Raji (cell line): ENCODE results near the gene ATPAF2.

Experiments
- POLR2A ChIP-seq: IDR thresholded peaks from 2 replicates; pipeline ENCODE4 v1.6.1; 2011; ENCODE audit warnings: low read depth, low read length, control low read depth; ENCODE audit not compliant: insufficient read depth

Gene ATPAF2

DNA sequence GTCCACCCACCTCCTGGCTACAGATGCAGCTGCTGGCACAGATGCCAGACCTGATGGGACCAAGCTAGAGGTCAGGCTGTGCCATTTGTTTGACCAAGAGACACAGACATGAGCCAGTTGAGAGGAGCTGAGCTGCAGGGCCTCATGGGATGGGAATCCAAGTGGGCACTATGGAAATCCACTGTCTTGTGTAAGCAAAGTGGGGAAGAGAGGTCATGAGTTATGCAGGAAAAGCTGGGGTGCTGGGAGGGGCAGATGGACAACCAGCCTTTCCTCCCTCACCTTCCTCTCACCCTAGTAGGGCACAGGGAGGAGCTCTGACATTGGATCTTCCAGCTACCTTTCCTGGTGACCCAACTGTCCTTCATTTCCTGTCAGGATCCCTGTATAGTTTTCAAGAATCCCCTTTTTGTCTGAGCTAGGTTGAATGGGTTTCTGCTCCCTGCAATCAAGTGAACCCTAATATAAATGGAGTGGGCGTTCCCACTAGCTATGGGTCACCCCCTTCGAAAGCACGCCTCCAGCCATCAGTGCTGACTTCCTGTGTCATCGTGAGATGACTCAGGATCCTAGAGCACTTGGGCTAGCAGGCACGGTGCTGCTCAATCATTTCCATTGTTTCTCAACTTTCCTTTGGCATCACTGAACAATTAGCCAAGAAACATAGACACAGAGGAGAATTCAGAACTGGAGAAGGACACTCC is 13.6 kb downstream of the ATPAF2 start:
- TF ChIP-seq POLR2A: no peak

DNA sequence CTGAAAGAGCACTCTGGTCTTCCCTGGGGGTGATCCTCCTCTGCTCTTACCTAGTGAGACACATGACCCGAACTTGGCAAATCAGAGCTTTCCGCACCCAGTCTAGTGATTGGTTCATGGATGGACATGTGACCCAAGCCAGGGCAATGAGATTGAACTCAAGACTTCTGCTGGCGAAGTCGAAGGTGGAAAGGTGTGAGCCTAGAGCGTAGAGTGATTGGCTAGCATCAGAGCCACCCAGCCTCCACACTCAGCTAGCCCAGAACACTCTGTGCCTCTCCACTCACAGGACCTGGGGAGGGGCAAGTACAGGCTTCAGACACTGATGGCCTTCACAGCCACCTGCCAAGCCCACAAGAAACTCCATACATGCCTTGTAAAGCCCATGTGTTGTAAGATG is 17.6 kb downstream of the ATPAF2 start:
- TF ChIP-seq POLR2A: no peak

DNA sequence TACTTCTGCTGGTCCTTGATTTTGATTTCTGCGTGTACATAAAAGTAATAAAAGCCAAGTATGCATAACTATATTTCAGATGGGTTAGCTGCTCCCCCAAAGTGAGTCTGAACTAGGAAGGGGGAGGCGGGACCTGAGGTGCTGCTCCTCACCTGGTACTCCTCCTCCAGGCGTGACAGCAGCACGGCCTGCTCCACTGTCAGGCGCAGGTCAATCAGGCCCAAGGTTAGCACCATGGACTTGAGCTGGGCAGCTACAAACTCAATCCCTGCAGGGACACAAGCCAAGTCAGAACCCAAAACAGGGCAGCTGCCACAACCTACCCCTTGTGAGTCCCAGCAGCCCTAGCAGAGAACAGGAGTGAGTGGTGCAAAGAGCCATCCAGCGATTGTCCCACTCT is 18.0 kb downstream of the ATPAF2 start:
- no peak for TF ChIP-seq POLR2A

DNA sequence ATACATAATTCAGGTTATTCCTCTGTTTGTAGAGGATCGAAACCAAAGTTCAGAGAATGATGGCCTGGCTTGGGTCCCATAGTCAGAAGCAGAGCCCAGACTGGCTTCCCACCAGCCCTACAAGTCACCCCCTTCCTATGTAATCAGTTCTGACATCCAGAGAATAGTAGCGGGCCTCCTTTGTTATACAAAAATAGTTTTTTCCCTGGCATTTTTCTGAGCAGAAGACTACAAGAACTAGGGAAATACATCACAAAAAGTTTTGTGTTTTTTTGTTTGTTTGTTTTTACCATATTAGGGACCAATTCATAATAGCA is 19.2 kb downstream of the ATPAF2 start:
- TF ChIP-seq POLR2A: no peak

DNA sequence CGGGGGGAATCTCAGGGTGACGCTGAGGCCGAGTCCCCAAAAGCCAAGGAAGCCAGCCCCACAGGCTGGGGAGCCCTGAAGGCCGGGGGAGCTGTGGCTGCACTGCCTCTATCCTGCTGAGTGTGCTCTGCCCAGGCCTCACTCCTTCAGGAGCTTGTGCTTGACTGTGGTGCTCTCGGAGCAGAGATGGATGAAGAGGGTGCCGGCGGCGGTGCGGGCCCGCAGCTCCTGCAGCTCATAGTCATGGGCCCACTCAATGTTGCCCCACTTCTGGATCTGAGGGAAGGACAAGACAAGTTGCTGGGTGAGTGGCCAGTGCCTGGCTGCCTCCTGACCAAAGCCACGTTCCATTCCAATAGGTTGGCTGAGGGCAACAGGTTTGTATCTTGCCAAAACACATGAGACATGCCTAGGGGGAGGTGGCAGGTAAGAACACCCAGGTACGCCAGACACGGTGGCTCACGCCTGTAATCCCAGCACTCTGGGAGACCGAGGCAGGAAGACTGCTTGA is 20.5 kb downstream of the ATPAF2 start:
- no peak for TF ChIP-seq POLR2A

DNA sequence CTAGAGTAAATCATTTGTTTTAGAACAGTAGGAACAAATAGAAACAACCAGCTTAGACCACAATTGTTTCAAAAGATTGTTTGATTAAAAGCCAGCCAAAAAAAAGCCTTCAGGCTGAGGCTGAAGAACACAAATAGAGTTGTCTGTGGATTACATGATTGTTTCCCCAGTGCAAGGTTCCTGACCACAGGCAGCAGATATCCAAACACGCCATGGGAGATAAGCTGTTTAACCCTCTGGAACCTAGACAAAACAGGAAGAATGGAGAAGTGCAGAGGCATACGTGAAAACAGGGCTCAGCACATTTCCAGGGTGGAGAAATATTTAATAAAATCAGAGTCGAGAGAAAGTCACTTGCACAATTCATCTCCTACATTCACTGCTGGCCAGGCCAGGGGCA is 21.0 kb downstream of the ATPAF2 start:
- no peak for TF ChIP-seq POLR2A

DNA sequence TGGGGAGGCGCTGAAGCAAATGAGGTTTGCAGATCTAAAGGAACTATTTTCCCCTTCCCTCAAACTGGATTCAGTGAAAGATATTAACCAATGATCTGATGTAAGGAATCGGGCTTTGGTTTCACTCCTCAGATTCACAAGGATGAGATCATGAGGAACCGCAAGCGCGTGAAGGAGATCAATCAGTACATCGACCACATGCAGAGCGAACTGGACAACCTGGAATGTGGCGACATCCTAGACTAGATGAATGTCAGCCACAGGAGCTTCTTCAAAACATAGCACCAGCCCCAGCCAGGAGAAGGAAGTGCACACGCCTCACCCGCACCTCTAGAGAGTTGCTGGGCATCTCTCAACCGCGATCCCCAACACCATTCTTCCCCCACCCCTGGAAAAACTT is 22.5 kb downstream of the ATPAF2 start:
- TF ChIP-seq POLR2A: no peak

DNA sequence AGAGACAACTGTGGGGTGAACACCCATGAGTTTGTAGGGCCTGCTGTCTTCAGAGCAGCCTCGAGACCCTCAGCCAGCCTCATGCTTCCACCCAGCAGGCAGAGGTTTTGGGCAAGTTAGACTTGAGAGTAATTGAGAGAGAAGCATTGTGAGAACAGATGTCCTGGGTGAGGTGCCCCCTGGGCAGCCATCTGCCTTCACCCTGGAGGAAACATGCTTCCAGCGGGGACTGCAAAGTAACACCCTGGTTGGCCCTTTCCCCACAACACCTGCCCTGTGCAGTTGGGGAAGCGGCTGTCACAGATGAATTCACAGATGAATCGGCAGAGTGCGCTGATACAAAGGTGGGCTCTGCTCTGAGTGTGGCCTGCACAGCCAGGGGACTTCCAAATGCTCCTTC is 23.4 kb downstream of the ATPAF2 start:
- no peak for TF ChIP-seq POLR2A

DNA sequence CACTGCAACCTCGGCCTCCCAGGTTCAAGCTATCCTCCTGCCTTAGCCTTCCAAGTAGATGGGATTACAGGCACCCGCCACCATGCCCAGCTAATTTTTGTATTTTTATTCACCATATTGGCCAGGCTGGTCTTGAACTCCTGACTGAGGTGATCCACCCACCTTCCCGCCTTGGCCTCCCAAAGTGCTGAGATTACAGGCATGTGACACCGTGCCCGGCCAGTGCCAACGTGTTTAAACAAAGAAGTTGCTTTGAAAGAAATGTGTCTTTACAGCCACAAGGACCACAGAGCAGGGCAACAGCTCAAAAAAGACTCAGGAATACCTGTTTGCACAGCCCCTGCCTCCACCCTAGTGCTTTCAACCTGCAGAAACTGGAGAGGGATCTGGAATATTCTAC is 25.0 kb downstream of the ATPAF2 start:
- no peak for TF ChIP-seq POLR2A

DNA sequence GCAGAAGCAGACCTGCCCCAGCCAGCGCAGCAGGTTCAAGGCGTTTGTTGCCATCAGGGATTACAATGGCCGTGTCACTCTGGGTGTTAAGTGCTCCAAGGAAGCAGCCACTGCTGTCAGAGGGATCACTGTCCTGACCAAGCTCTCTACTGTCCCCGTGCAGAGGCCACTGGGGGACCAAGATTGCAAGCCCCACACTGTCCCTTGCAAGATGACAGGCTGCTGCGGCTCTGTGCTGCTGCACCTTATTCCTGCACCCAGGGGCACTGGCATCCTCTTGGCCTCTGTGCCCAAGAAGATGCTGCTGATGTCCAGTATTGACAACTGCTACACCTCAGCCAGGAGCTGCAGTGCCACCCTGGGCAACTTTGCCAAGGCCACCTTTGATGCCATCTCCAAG is 27.7 kb downstream of the ATPAF2 start:
- no peak for TF ChIP-seq POLR2A

DNA sequence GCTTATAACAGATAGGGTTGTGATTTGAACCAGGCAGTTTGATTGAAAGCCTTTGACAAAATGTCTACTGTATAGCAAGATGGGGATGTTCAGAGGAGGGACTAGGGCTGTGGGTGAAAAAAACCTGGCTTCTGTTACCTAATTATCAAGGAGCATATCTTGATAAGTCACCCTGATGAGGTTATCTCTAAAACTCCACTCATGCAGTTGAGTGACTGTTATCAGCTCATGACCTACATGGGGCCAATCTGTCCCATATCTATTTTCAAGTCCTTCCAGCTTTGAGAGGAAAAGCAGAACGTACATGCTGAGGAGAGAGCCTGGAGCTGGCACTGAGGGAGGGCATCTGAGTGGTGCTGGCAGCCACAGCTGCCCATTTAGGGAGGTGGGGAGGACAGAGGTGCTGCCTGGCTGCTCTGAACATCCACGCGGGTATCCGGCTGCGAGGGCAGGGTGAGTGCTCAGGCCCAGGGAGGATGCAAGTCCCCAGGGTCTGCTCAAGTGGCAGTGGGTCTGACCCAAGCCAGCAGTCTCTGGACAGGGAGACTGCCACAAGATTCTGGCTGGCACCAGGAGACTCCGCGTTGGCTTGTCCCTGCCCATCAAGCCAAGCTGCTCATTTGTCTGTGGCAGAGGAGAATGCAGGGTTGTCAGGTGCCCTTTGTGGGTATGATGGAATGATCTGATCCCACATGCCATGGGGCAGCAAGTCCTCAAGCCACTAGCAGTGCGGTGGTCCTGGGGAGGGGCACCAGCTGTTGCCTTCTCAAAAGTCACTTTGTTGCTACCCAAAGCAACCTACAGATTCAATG is 29.2 kb downstream of the ATPAF2 start:
- TF ChIP-seq POLR2A: no peak

DNA sequence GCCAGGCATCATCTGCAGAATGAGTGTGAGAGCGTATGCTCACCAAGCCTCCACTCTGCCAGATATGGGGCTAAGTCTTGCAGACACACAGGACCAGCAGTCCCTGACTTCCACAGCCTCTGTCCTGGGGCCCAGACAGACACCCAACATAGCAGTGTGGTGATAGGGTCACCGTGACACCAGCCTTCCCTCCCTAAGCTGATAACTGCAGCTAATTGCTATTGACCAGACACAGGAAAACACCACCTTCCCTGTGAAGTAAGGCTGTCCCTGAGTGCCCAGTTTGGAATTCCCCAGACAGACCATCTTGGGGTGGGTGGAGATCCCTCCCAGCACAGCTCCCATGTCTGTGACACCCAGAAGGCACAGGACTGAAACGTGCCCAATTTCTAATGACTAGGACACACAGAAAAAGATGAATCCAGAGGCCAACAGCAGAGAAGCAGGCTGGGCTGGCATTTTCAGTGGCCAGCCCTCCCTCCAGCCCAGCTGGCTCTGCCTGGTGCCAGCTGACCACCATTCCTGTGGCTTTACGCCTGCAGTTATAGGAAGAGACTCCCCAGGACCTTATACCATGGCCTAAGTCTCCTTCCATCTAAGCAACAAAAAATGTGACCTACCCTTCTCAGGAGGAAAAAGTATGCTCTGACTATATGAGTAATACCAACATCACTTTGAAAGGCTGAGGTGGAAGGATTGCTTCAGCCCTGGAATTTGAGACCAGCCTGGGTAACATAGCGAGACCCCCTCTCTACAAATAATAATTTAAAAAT is 30.3 kb downstream of the ATPAF2 start:
- TF ChIP-seq POLR2A: no peak

DNA sequence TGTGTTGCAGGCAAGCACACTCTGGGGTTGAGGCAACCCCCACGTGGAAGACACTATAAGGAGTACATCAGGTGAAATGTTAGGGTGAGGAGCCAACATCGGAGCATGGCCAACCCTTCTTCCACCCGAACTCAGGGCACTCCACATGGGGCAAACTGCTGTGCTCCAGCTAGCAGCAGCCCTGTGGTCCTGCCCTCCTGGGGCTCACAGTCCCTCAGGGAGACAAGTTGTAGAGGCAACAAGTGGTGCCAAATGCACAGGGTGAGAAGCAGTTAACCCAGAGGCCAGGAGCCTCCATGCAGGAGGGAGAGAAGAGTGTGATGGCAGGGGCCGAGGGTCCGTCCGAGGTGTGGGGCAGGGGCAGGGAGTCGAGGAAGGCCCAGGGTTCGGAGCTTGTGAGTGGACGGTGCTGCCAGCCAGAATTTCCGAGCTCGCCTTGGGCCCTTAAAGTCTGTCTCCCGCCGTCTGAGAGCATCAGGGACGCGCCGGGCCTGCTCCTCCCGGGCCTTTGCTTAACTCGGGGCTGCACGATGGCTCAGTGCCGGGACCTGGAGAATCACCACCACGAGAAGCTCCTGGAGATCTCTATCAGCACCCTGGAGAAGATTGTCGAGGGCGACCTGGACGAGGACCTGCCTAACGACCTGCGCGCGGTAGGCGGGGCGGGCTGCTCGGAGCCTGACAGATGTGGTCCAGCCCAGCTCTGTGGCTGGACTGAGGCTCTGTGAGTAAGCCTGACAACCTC is 32.3 kb downstream of the ATPAF2 start:
- TF ChIP-seq POLR2A: no peak

DNA sequence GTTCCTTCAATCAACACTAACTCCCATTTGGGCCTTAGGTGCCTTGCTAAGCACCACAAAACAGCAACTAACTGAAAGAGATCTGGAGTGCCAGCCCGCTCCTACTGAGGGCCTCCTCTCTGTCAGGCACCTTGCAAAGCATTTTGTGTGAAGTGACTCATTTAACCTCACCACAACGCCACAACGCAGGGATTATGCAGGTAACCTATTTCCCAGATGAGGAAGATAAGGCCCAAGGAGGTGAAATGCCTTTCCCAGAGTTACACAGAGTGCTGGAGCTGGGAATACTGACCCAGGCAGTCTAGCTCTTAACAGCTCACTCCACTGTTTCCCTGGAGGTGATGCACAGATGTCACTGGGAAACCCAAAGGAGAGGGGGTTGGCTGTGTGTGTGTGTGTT is 33.5 kb downstream of the ATPAF2 start:
- no peak for TF ChIP-seq POLR2A

DNA sequence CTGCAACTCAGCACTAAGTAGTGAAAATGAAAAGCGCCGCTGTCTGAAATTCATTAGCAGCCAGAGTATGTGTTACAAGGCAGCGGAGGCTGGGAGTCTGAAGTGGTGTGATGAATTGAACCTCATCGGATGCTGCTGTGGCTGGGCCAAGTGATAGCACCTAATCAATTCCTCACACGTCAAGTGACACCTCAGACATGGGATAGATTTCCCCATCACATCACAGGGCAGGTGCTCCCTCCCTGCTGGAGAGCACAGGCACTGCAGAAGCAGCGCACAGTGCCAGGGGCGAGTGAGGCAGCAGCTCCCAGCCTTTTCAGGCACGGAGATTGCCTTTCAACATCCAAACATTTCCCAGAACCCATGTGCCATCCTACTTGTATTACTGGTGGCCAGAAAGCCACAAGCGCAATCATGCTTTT is 34.1 kb downstream of the ATPAF2 start:
- no peak for TF ChIP-seq POLR2A

DNA sequence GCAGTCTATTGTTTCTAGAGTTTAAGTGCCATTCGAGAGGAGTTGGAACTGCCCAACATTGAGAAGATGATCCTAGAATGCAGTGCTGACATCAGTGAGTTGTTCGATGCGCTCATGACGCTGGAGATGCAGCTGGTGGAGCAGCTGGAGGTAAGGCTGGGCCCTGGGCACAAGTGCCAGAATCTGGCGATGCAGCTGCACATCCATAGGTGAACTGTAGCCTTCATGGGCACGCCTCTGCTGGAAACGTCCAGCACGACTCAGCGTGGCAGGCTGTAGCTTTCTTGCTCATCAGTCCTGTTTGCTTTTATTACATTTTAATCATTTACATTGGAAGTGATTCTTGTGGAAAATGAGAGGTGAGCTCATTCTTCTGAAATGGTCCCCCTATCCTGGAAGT is 34.6 kb downstream of the ATPAF2 start:
- no peak for TF ChIP-seq POLR2A

DNA sequence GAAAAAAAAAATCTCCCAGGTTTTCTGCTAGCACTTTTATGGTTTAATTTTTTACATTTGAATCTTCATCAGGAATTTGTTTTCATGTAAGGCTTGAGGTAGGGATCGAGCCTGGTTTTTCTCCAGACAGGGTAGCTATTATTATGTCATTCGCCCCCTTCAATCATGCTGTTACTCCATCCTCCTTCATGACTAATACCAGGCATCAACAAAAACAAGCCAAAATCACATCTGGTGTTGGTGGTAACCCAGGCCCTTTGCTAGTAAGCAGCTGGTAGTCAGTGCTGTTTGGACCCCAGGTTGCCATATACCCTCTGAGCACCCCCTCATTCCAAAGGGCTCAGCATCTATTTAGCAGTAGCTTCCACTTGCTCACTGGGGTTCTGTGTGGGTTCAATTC is 36.8 kb downstream of the ATPAF2 start:
- no peak for TF ChIP-seq POLR2A
